Astrocyte (in vitro differentiated cells and primary cell): Measurements from ENCODE around the gene KCP.

Experiments
- EZH2 ChIP-seq: IDR thresholded peaks from 2 replicates; pipeline ENCODE4 v1.6.1; 2012; ENCODE audit warnings: mild to moderate bottlenecking, low read length, inconsistent platforms; ENCODE audit not compliant: insufficient read depth
- TF ChIP-seq, protein P1 (sequence below): IDR thresholded peaks from 2 replicates; pipeline ENCODE4 v1.5.1; 2011; ENCODE audit warnings: low read depth, mild to moderate bottlenecking, inconsistent platforms, low read length, moderate library complexity; ENCODE audit not compliant: insufficient read depth

DNA sequence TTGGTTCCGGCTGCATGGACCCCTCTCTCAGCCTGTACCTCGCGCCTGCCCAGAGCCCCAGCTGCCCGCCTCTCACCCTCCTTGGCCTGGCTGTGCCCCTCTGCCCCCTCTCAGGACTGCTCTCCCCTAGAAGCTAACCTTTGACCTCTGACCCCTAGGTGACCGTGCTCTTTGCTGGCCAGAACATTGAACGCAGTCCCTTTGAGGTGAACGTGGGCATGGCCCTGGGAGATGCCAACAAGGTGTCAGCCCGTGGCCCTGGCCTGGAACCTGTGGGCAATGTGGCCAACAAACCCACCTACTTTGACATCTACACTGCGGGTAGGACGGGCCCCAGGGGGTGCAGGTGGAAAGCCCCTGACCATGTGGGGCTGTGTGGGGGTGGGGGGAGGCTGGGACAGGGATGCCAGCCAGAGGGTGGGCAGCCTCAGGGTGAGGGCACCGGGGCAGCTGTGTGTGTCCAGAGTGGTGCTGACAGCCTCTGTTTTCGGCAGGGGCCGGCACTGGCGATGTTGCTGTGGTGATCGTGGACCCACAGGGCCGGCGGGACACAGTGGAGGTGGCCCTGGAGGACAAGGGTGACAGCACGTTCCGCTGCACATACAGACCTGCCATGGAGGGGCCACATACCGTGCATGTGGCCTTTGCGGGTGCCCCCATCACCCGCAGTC, 72.3 kb downstream of the KCP start:
- TF ChIP-seq, protein P1, sequence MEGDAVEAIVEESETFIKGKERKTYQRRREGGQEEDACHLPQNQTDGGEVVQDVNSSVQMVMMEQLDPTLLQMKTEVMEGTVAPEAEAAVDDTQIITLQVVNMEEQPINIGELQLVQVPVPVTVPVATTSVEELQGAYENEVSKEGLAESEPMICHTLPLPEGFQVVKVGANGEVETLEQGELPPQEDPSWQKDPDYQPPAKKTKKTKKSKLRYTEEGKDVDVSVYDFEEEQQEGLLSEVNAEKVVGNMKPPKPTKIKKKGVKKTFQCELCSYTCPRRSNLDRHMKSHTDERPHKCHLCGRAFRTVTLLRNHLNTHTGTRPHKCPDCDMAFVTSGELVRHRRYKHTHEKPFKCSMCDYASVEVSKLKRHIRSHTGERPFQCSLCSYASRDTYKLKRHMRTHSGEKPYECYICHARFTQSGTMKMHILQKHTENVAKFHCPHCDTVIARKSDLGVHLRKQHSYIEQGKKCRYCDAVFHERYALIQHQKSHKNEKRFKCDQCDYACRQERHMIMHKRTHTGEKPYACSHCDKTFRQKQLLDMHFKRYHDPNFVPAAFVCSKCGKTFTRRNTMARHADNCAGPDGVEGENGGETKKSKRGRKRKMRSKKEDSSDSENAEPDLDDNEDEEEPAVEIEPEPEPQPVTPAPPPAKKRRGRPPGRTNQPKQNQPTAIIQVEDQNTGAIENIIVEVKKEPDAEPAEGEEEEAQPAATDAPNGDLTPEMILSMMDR = no peak
- TF ChIP-seq EZH2 = no peak
